Pancreas (tissue), 10 donors: Measurements from ENCODE around the gene BTBD9. TPM values are rescaled to one million over a fixed set of nuclear protein-coding genes. Genes with fewer than 3 reads are reported as not detected.

Experiments
- ATAC-seq, 4 donors: fragments of 200-7000 bp; cut with Tn5 transposase; one replicate each; pipeline versions ENCODE4 v1.8.0 to v1.9.1; 2020; ENCODE audit warnings: mild to moderate bottlenecking in 4 of 4, moderate library complexity in 4 of 4
- DNase-seq, 6 donors: peaks; one replicate each; pipeline ENCODE4 v3.0.0-alpha.2; 2020
- FAIRE-seq: peaks from 2 replicates; lab custom pipeline; 2012; peaks lifted over from hg19 to GRCh38; lab: Jason Lieb, UNC
- H3K27ac ChIP-seq, 4 donors: fragments of 200-600 bp; sonication (generic); 1 replicate in 3 of 4; 2 replicates in 1 of 4; pipeline versions ENCODE4 v1.5.0 to v1.8.0; 2020
- H3K27me3 ChIP-seq, 4 donors: fragments of 200-600 bp; one replicate each; pipeline ENCODE4 v1.8.0; 2021
- H3K36me3 ChIP-seq, 3 donors: fragments of 200-600 bp; sonication (generic) in 1 of 3; one replicate each; pipeline versions ENCODE4 v1.5.0 to v1.8.0; 2020 to 2021
- H3K4me1 ChIP-seq, 3 donors: fragments of 200-600 bp; one replicate each; pipeline ENCODE4 v1.8.0; 2021
- H3K4me3 ChIP-seq, 4 donors: fragments of 200-600 bp; sonication (generic) in 2 of 4; one replicate each; pipeline versions ENCODE4 v1.5.0 to v1.8.0; 2020 to 2021
- H3K9me3 ChIP-seq, 4 donors: fragments of 200-600 bp; one replicate each; pipeline ENCODE4 v1.8.0; 2021
- CTCF ChIP-seq, 4 donors: fragments of 200-600 bp; sonication (generic) in 3 of 4; IDR thresholded peaks; one replicate each; pipeline versions ENCODE4 v1.5.0 to v1.8.0; 2021; ENCODE audit warnings: antibody characterized with exemption in 4 of 4
- WGBS, 2 donors: extraction: QIAGEN DNeasy Blood & Tissue Kit; methylation state at CpG; one replicate each; pipeline ENCODE4 v1.1.7; 2013; 5-methylcytosine and 5-hydroxymethylcytosine counted together
- intact Hi-C, 3 donors: fragments of 100-400 bp; cut with DNase I; formaldehyde crosslinking; loops; one replicate each; pipeline versions ENCODE4 v1.11.1 to v1.14.2; 2022
- polyA plus RNA-seq, 2 donors: library from polyadenylated mRNA; stranded (reverse); fragments of 200-250 nt; gene quantifications; one replicate each; pipeline ENCODE4 v1.2.3, GENCODE V29; 2013
- total RNA-seq, 6 donors: library from RNA; stranded (reverse); fragmentation: NEBNext Ultra II Directional in 4 of 6; extraction: Animal tissue kit (Norgen Biotek cat#: 25700) in 4 of 6; gene quantifications; one replicate each; pipeline versions ENCODE4 v1.2.1 to v1.2.4, GENCODE V29; 2021 to 2023
- donor health status: healthy with polysubstance abuse.
- donor health status: DM: no; HTN: no; CAD: no; lungs with moderate emphysema.
- donor health status: DM: no; HTN: no; CAD: no.
- donor health status: control.
- donor health status: control.
- donor health status: Bipolar disorder and iron deficiency.
- donor health status: DM: yes; HTN: yes; CAD: no.
- donor health status: DM: no; HTN: no; CAD: no.
- donor health status: DM: no; HTN: no; CAD: no.
- donor health status: DM: yes; HTN: yes; CAD: no.

The BTBD9 gene
- total and polyA plus RNA-seq, 8 donors: 2.2 to 11.0 (median 7.1) TPM

GRCh38 chr6:38470548-38470947 lies 169.2 kb downstream of the BTBD9 start:
- Histone ChIP-seq H3K9me3 (no peaks in the 10 kb centered on the region), H3K4me3 (no peak overlapping the region), H3K27me3 (no peaks in the 10 kb centered on the region), H3K27ac (no peak overlapping the region), H3K4me1 (no peaks in the 10 kb centered on the region), H3K36me3 (no peaks in the 10 kb centered on the region)
- TF ChIP-seq CTCF (IDR thresholded peaks at IDR 0.05): no peak
- FAIRE-seq (no peak), ATAC-seq (no peak), DNase-seq (no peak)
- intact Hi-C loops: no loop called here
- 94 to 95% methylated on average over 3 of the region's 3 CpGs for WGBS, 2 donors

DNA sequence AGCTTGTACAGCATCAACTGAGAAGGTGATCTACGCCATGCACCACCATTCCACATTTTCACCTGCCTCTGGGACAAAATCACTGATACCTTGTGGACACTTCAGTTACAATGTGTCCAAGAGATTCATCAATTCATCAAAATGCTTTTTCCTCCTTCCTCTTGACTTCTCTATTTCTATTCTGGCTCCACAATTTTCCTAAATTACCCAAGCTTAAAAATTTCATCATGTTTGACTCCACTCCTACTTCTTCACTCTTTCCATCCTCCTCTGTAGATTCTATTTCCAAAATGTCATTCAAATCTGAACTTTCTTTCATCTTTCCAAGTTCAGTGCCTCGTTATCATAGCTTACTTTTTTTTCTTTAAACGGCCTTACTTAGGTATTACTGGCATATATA lies 172.2 kb downstream of the BTBD9 start:
- no peak for ATAC-seq

GRCh38 chr6:38460186-38460585 lies 179.5 kb downstream of the BTBD9 start:
- DNase-seq: no peak
- Histone ChIP-seq H3K9me3 (no peaks in the 10 kb centered on the region), H3K4me1 (no peaks in the 10 kb centered on the region), H3K36me3 (no peaks in the 10 kb centered on the region), H3K4me3 (no peak overlapping the region), H3K27me3 (no peaks in the 10 kb centered on the region), H3K27ac (no peak overlapping the region)
- intact Hi-C loops: no loop called here
- TF ChIP-seq CTCF (IDR thresholded peaks at IDR 0.05): no peak
- ATAC-seq: no peak
- FAIRE-seq: no peak
- 95 to 96% methylated on average over 3 of the region's 3 CpGs for WGBS, 2 donors

More for the DNA sequence above, 172.2 kb downstream of the BTBD9 start:
- Histone ChIP-seq H3K4me1 (no peaks in the 10 kb centered on the region), H3K9me3 (no peaks in the 10 kb centered on the region), H3K4me3 (no peak overlapping the region), H3K27ac (no peak overlapping the region), H3K27me3 (no peaks in the 10 kb centered on the region), H3K36me3 (no peaks in the 10 kb centered on the region)
- intact Hi-C loops: no loop called here
- DNase-seq (no peak), FAIRE-seq (no peak)
- TF ChIP-seq CTCF (IDR thresholded peaks at IDR 0.05): no peak
- WGBS, 2 donors: 77 to 82% methylated on average over 3 of the region's 3 CpGs

GRCh38 chr6:38459291-38459690 lies 180.4 kb downstream of the BTBD9 start:
- H3K4me3 ChIP-seq: no peak overlapping the region
- H3K27me3 ChIP-seq: no peaks in the 10 kb centered on the region
- H3K27ac ChIP-seq: no peak overlapping the region
- ATAC-seq (no peak), FAIRE-seq (no peak), DNase-seq (no peak)
- H3K36me3 ChIP-seq: no peaks in the 10 kb centered on the region
- 85 to 91% methylated on average over 2 of the region's 2 CpGs for WGBS, 2 donors
- no peaks in the 10 kb centered on the region for H3K9me3 ChIP-seq
- no peak for TF ChIP-seq CTCF (IDR thresholded peaks at IDR 0.05)
- intact Hi-C loops: no loop called here
- no peaks in the 10 kb centered on the region for H3K4me1 ChIP-seq

GRCh38 chr6:38453861-38454260 lies 185.9 kb downstream of the BTBD9 start:
- FAIRE-seq: no peak
- no peak for ATAC-seq
- no peak for DNase-seq
- intact Hi-C loops: no loop called here
- no peaks in the 10 kb centered on the region for H3K27me3 ChIP-seq
- 94 to 97% methylated on average over 4 of the region's 4 CpGs for WGBS, 2 donors
- H3K9me3 ChIP-seq: no peaks in the 10 kb centered on the region
- no peaks in the 10 kb centered on the region for H3K36me3 ChIP-seq
- H3K4me1 ChIP-seq: no peaks in the 10 kb centered on the region
- no peak for TF ChIP-seq CTCF (IDR thresholded peaks at IDR 0.05)
- no peak overlapping the region for H3K4me3 ChIP-seq
- no peak overlapping the region for H3K27ac ChIP-seq
